Skeletal muscle satellite cell (primary cell): Measurements from ENCODE around the gene MAPKAP1.
"Not testable (repeated sequence)": the region's sequence is repeated elsewhere in the genome, so short reads cannot be mapped to it uniquely, and the experiment has no call there.

ENCODE experiments used
- H3K27me3 ChIP-seq: 2 replicates; pipeline ENCODE4 v1.7.0; 2013; ENCODE audit warnings: low read length; ENCODE audit not compliant: control insufficient read depth, insufficient read depth
- H3K36me3 ChIP-seq: 2 replicates; pipeline ENCODE4 v1.7.0; 2013; ENCODE audit warnings: mild to moderate bottlenecking, control low read depth, low read length; ENCODE audit not compliant: insufficient read depth
- H3K4me1 ChIP-seq: 2 replicates; pipeline ENCODE4 v1.7.0; 2013; ENCODE audit warnings: low read length; ENCODE audit not compliant: control insufficient read depth, insufficient read depth
- H3K4me2 ChIP-seq: 2 replicates; pipeline ENCODE4 v1.7.0; 2013; ENCODE audit warnings: mild to moderate bottlenecking, low read length
- H3K4me3 ChIP-seq: 2 replicates; pipeline ENCODE4 v1.7.0; 2013; ENCODE audit warnings: low read length
- H3K9ac ChIP-seq: 2 replicates; pipeline ENCODE4 v1.7.0; 2013; ENCODE audit warnings: mild to moderate bottlenecking, low read depth, low read length, moderate library complexity
- H3K9me3 ChIP-seq: replicated peaks from 2 replicates; pipeline ENCODE4 v1.7.0; 2013; ENCODE audit warnings: mild to moderate bottlenecking, control low read depth, low read length

The MAPKAP1 gene

GRCh38 chr9:125572461-125572860, 134.5 kb downstream of the MAPKAP1 start:
- H3K9me3 ChIP-seq, H3K36me3 ChIP-seq, H3K27me3 ChIP-seq, H3K4me1 ChIP-seq, H3K4me3 ChIP-seq, H3K4me2 ChIP-seq, H3K9ac ChIP-seq: not testable (repeated sequence)

- H3K9me3 ChIP-seq, H3K27me3 ChIP-seq, H3K4me1 ChIP-seq, H3K4me3 ChIP-seq, H3K9ac ChIP-seq, H3K4me2 ChIP-seq, H3K36me3 ChIP-seq: not testable (repeated sequence)
Measured at GRCh38 chr9:125571824-125572223, 135.2 kb downstream of the MAPKAP1 start.

- Histone ChIP-seq H3K9ac (no peak overlapping the region), H3K36me3 (peaks cover 3% of the 10 kb centered on the region), H3K4me1 (peaks cover 2% of the 10 kb centered on the region), H3K27me3 (no peaks in the 10 kb centered on the region), H3K4me3 (no peak overlapping the region), H3K4me2 (no peak overlapping the region), H3K9me3 (no peaks in the 10 kb centered on the region)
Measured at GRCh38 chr9:125570246-125570645, 136.8 kb downstream of the MAPKAP1 start.

GRCh38 chr9:125568621-125569020, 138.4 kb downstream of the MAPKAP1 start:
- no peaks in the 10 kb centered on the region for H3K9me3 ChIP-seq

GRCh38 chr9:125566051-125566450, 141.0 kb downstream of the MAPKAP1 start:
- H3K4me3 ChIP-seq, H3K9ac ChIP-seq, H3K9me3 ChIP-seq, H3K27me3 ChIP-seq, H3K4me2 ChIP-seq, H3K36me3 ChIP-seq, H3K4me1 ChIP-seq: not testable (repeated sequence)

More at GRCh38 chr9:125568621-125569020, 138.4 kb downstream of the MAPKAP1 start:
- Histone ChIP-seq H3K4me3 (no peak overlapping the region), H3K36me3 (peaks cover 3% of the 10 kb centered on the region), H3K4me1 (peaks cover 2% of the 10 kb centered on the region), H3K9ac (no peak overlapping the region), H3K4me2 (no peak overlapping the region), H3K27me3 (no peaks in the 10 kb centered on the region)

- Histone ChIP-seq H3K27me3 (no peaks in the 10 kb centered on the region), H3K4me3 (no peak overlapping the region), H3K4me1 (peaks cover 2% of the 10 kb centered on the region), H3K36me3 (peaks cover 1% of the 10 kb centered on the region), H3K4me2 (no peak overlapping the region), H3K9ac (no peak overlapping the region), H3K9me3 (no peaks in the 10 kb centered on the region)
Measured at GRCh38 chr9:125565126-125565525, 141.9 kb downstream of the MAPKAP1 start.

- H3K9me3 ChIP-seq = no peaks in the 10 kb centered on the region
- H3K36me3 ChIP-seq = no peaks in the 10 kb centered on the region
- no peak overlapping the region for H3K9ac ChIP-seq
- H3K27me3 ChIP-seq = no peaks in the 10 kb centered on the region
- H3K4me2 ChIP-seq = no peak overlapping the region
- H3K4me3 ChIP-seq = no peak overlapping the region
- H3K4me1 ChIP-seq = peaks cover 2% of the 10 kb centered on the region
Measured at GRCh38 chr9:125564631-125565030, 142.4 kb downstream of the MAPKAP1 start.

GRCh38 chr9:125561509-125562148, 145.4 kb downstream of the MAPKAP1 start:
- no peak overlapping the region for H3K4me3 ChIP-seq
- H3K9me3 ChIP-seq = no peaks in the 10 kb centered on the region
- H3K9ac ChIP-seq = no peak overlapping the region
- H3K4me2 ChIP-seq = no peak overlapping the region
- no peaks in the 10 kb centered on the region for H3K27me3 ChIP-seq
- peaks cover 4% of the 10 kb centered on the region for H3K36me3 ChIP-seq
- peaks cover 11% of the 10 kb centered on the region for H3K4me1 ChIP-seq

GRCh38 chr9:125559894-125560293, 147.1 kb downstream of the MAPKAP1 start:
- Histone ChIP-seq H3K9me3 (no peaks in the 10 kb centered on the region), H3K9ac (no peak overlapping the region), H3K36me3 (peaks cover 10% of the 10 kb centered on the region), H3K4me2 (no peak overlapping the region), H3K27me3 (no peaks in the 10 kb centered on the region), H3K4me1 (peaks cover 11% of the 10 kb centered on the region), H3K4me3 (no peak overlapping the region)

GRCh38 chr9:125559194-125559593, 147.8 kb downstream of the MAPKAP1 start:
- Histone ChIP-seq H3K4me3 (no peak overlapping the region), H3K27me3 (no peaks in the 10 kb centered on the region), H3K36me3 (peaks cover 10% of the 10 kb centered on the region), H3K4me1 (peaks cover 11% of the 10 kb centered on the region), H3K9me3 (no peaks in the 10 kb centered on the region), H3K4me2 (no peak overlapping the region), H3K9ac (peak overlapping the region; percentile 39)

- no peak overlapping the region for H3K4me2 ChIP-seq
- peaks cover 11% of the 10 kb centered on the region for H3K4me1 ChIP-seq
- H3K27me3 ChIP-seq = no peaks in the 10 kb centered on the region
- H3K9me3 ChIP-seq = no peaks in the 10 kb centered on the region
- H3K36me3 ChIP-seq = peaks cover 10% of the 10 kb centered on the region
- no peak overlapping the region for H3K4me3 ChIP-seq
- peak overlapping the region; percentile 39 for H3K9ac ChIP-seq
Measured at GRCh38 chr9:125558453-125559092, 148.4 kb downstream of the MAPKAP1 start.
